Spleen (tissue), 7 donors: ENCODE data around the gene HMCN1.

Source experiments
- POLR2A ChIP-seq, 3 donors: fragments of 450-650 bp; IDR thresholded peaks; one replicate each; pipeline ENCODE4 v1.5.1; 2017; ENCODE audit warnings: antibody characterized with exemption in 3 of 3, mild to moderate bottlenecking in 1 of 3
- POLR2AphosphoS5 ChIP-seq, 3 donors: sonication (generic); formaldehyde crosslinking; IDR thresholded peaks; one replicate each; pipeline ENCODE4 v1.5.1; 2017; ENCODE audit warnings: antibody characterized with exemption in 3 of 3
- TF ChIP-seq, protein P1 (sequence below), 11 experiments: fragments of 200-600 bp in 7 of 11; fragments of 450-650 bp in 4 of 11; sonication (generic) in 4 of 11; IDR thresholded peaks in 8 of 11; conservative IDR thresholded peaks in 3 of 11; 1 replicate in 7 of 11; 2 replicates in 4 of 11; pipeline versions ENCODE4 v1.4.0 to v1.8.0; 2016 to 2021; ENCODE audit warnings: antibody characterized with exemption in 11 of 11, inconsistent platforms in 4 of 11, mild to moderate bottlenecking in 1 of 11
- donor health status: DM: no; HTN: no; CAD: no; lungs with moderate emphysema.
- donor health status: DM: no; HTN: no; CAD: no.
- donor health status: DM: no; HTN: no; CAD: no.

DNA sequence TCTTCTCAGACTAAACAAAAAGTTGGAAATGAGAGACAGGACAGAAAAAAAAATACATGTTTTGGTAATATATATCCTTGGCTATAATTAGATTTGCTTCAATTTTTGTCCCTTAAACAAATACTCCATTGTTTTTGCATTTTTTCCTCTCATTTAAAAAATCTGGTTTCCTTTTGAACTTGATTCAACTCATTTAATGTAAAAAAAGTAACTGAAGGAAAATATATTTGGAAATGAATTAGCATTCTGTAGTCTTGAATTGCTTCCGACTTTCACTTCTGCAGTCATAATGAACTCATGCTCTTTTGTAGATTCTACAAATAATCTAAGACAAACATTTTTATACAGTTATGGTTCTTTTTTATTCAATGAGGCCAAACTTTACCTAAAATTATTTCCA, 309.1 kb downstream of the HMCN1 start:
- TF ChIP-seq, protein P1, sequence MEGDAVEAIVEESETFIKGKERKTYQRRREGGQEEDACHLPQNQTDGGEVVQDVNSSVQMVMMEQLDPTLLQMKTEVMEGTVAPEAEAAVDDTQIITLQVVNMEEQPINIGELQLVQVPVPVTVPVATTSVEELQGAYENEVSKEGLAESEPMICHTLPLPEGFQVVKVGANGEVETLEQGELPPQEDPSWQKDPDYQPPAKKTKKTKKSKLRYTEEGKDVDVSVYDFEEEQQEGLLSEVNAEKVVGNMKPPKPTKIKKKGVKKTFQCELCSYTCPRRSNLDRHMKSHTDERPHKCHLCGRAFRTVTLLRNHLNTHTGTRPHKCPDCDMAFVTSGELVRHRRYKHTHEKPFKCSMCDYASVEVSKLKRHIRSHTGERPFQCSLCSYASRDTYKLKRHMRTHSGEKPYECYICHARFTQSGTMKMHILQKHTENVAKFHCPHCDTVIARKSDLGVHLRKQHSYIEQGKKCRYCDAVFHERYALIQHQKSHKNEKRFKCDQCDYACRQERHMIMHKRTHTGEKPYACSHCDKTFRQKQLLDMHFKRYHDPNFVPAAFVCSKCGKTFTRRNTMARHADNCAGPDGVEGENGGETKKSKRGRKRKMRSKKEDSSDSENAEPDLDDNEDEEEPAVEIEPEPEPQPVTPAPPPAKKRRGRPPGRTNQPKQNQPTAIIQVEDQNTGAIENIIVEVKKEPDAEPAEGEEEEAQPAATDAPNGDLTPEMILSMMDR (IDR thresholded peaks at IDR 0.05 in 8 of 11, conservative IDR thresholded peaks at IDR 0.05 in 3 of 11): no peak
- no peak for TF ChIP-seq POLR2A (IDR thresholded peaks at IDR 0.05)
- no peak for TF ChIP-seq POLR2AphosphoS5 (IDR thresholded peaks at IDR 0.05)
